NCI-H2196 treated with DMSO at 0.1 percent for 48 hours (cell line): ENCODE data around the gene OR8H1.

Source experiments
- DNase-seq: peaks from one replicate; lab custom pipeline; 2025; ENCODE audit not compliant: unreplicated experiment; lab: John Stamatoyannopoulos, UW

The OR8H1 gene, protein sequence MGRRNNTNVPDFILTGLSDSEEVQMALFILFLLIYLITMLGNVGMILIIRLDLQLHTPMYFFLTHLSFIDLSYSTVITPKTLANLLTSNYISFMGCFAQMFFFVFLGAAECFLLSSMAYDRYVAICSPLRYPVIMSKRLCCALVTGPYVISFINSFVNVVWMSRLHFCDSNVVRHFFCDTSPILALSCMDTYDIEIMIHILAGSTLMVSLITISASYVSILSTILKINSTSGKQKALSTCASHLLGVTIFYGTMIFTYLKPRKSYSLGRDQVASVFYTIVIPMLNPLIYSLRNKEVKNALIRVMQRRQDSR

GRCh38 chr11:56292154-56292553 is at the start of gene OR8H1:
TSS of gene OR8H1 (minus strand) at chr11:56292254. CDS start at chr11:56291062, 1,192 bp downstream.
- DNase-seq, result no peak

DNA sequence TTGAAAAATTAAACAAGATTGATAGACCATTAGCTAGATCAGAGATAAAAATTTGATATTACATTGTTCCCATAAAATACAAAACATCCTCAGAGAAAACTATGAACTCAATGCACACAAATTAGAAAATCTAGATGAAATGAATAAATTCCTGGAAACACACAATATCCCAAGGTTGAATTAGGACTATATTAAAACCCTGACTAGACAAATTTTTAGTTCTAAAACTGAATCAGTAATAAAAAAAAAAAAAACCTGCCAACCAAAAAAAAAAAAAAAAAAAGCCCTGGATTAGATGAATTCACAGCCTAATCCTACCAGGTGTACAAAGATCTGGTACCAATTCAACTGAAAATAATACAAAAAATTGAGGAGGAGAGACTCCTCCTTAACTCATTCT is 48.2 kb upstream of the OR8H1 start:
- no peak for DNase-seq

DNA sequence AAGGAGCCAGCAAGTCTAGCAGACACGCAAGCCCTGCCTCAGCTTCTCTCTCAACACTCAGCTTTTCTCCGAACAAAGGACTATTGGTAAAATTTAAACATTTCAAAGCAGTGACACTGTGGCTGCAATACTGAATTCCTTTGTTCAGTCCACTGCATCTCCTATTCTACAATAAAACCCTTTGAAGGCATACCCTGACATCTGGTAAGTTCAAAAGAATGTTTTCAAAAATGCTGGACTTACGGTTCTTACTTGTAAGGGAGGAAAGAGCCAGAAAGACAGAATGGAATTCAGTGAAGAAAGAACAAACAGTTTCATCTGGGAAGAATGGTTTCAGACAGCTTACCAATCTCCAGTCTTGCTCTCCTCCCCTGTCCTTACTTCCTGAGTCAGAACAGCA is 41.1 kb upstream of the OR8H1 start:
- DNase-seq, result no peak

DNA sequence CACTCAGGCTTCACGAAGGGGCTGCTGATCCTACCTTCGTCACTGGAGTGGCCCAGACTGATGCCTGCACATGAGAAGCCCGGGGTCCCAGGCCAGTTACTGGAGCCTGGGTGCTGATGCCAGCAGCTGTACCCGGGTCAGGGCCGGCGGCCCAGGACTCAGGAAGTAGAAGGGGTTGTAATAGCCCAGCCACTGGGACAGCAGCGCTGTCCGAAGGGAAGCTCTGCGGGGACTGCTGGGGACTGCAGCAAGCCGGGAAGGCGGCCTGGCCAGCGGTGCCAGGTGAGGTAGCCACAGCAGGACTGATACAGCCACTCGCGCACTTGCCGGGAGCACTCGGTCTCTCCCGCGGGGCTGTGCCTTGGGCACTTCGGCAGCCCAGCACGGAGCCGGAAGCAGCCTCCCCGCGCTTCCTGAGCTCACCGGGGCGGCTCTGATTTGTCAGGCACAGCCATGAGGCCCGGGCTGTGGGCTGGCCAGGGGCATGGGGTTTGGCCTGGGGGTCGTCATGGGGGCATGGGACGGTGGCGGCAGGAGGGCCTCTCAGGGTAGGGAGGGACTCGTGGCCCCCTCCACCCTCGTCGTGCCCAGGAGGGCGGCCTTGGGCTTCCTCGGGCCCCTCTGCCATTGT is 39.9 kb upstream of the OR8H1 start:
- DNase-seq, result no peak

- DNase-seq, result no peak
These were observed 22.8 kb upstream of the OR8H1 start, which contains the start of gene OR8K3 for GRCh38 chr11:56314844-56315243. TSS of gene OR8K3 (plus strand) at chr11:56315144. CDS start at chr11:56318307, 3,163 bp downstream.

- no peak for DNase-seq
These were observed 15.8 kb upstream of the OR8H1 start for GRCh38 chr11:56307836-56308235.

DNA sequence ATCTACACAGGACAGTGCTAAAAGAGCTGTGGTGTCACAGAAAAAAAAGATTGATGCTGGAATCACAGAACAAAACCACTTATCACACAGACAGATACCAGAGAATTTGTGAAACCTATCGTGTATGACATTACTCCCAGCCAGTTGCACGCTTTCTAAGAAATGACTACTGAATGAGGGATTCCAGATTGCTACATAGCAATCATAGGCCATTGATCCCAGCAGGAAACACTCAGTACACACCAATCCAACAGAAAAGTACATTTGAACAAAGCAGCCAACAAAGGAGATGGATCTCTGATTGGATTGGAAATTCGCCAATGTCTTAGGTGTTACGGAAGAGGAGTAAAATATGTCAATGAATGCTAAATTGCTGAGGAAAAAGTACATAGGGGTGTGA is 4.8 kb upstream of the OR8H1 start:
- DNase-seq, result no peak

DNA sequence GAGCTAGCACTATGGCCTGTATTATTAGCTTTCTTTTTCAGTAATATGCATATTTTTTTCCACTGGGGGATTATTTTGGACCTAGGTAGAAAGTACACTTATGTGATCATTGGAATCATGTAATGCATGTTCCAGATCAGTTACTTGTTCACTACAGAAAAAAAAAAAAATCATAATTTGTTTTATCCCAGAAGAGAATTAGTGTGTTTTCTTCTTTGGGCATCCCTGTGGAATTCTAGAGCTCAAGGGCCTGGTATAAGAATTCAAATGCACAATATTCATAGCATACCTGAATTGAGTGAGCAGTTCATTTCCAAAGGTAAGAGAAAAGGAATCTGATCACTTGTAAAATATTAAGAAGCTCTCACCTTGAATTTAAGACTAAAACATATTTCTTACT is 18.2 kb downstream of the OR8H1 start, which contains the start of gene OR5T1:
OR5T1 (plus strand) TSS at position 301 of the 400 bp plus-strand sequence. CDS start 1,485 bp downstream, outside the sequence.
- no peak for DNase-seq

DNA sequence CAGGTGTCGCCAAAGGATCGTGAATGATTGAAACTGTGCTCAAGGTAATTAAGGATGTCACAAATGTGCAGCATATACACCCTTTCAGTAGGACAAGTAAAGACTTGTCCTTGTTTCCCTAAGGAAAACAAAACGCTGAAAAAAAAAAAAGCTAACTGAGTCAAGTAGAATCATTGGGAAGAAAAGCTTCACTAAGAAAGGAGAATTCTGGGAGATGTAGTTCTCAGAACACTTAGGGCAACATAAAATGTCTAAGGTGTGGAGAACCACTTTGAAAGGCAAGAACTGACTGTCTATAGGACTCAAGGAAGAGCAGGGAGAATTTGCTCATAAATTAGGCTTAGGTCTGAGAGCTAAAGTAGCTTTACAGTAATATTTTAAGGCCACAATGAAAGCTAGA is 21.0 kb downstream of the OR8H1 start:
- DNase-seq, result no peak

- DNase-seq, result no peak
These were observed 40.1 kb downstream of the OR8H1 start, which contains the start of gene OR5T3 for GRCh38 chr11:56251954-56252353. TSS of gene OR5T3 (plus strand) at chr11:56252254. CDS start at chr11:56252254, 0 bp downstream.
